OCI-LY7 (cell line): ENCODE measurements around the gene PACS2.

Experiments used
- EZH2phosphoT487 ChIP-seq: fragments of 200-600 bp; sonication (generic); IDR thresholded peaks from 2 replicates; pipeline ENCODE4 v1.6.1; 2018; ENCODE audit warnings: low read depth, borderline replicate concordance, mild to moderate bottlenecking, mixed run types, antibody characterized with exemption, low read length, moderate library complexity, mixed read lengths
- TF ChIP-seq, protein P1 (sequence below): fragments of 200-600 bp; sonication (generic); conservative IDR thresholded peaks from 2 replicates; pipeline ENCODE4 v1.5.1; 2014; ENCODE audit warnings: mild to moderate bottlenecking, antibody characterized with exemption, low read length, moderate library complexity, mixed read lengths

DNA sequence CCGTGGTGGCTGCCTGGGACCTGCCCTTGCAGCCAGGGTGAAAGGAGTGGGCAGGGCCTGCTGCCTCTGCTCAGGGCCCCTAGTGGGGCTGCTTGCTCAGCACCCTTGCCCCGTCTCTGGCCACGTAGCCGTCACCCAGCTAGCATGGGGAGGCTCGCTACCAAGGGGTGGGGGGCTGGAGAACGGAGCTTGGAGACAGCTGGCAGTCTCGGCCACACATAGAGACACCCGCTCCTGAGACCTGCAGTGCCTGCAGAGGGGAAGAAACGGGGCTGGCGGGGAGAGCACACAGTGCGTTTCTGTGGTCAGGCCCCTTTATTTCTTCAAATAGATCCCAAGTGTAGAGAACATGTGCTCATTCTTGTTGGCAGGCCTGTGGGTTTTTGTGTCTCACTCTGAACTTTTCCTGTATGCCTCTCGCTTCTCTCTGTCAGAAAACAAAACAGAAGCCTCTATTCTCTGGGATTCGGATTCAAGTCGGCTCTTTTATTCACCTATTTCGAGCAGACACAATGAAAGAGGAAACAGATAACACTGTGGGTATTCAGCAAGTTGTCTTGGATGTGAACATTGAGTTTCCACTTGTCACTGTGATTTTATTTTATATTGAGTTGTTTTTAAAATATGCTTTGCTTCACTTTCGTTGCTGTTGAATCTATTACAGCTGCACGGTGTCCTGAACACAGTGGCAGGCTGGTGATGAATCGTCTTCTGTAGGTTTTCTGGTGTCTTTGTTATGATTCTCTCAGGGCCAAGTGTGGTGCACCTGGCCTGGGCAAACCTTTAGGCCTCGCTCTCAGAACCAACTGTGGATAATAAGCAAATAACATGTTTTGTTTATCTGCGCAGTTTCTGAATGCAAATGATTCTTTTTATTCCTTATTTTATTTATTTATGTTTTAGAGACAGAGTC lies 26.5 kb downstream of the PACS2 start:
- TF ChIP-seq, protein P1, sequence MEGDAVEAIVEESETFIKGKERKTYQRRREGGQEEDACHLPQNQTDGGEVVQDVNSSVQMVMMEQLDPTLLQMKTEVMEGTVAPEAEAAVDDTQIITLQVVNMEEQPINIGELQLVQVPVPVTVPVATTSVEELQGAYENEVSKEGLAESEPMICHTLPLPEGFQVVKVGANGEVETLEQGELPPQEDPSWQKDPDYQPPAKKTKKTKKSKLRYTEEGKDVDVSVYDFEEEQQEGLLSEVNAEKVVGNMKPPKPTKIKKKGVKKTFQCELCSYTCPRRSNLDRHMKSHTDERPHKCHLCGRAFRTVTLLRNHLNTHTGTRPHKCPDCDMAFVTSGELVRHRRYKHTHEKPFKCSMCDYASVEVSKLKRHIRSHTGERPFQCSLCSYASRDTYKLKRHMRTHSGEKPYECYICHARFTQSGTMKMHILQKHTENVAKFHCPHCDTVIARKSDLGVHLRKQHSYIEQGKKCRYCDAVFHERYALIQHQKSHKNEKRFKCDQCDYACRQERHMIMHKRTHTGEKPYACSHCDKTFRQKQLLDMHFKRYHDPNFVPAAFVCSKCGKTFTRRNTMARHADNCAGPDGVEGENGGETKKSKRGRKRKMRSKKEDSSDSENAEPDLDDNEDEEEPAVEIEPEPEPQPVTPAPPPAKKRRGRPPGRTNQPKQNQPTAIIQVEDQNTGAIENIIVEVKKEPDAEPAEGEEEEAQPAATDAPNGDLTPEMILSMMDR = no peak
- no peak for TF ChIP-seq EZH2phosphoT487
